ENCODE results near the gene ZFYVE28.

- TF ChIP-seq BHLHE40 (IDR thresholded peaks at IDR 0.05; ENCODE audit: borderline replicate concordance) (no peak), TARDBP (IDR thresholded peaks at IDR 0.05) (no peak), FOXK2 (IDR thresholded peaks at IDR 0.05) (no peak), NFRKB (IDR thresholded peaks at IDR 0.05) (no peak), L3MBTL2 (conservative IDR thresholded peaks at IDR 0.05) (no peak)
Observed at GRCh38 chr4:2434420-2434819, 16.0 kb upstream of the ZFYVE28 start.

Measured in HEK293T (cell line).